Smooth muscle cell of the pulmonary artery (primary cell): ENCODE data around the gene LAMTOR5. TPM values are rescaled to one million over a fixed set of nuclear protein-coding genes. Genes with fewer than 3 reads are reported as not detected.

Source experiments
- total RNA-seq: library from RNA; depleted of rRNA; stranded (reverse); fragments of >200 nt; gene quantifications from 2 replicates; pipeline ENCODE4 v1.2.3, GENCODE V29; 2014

Gene LAMTOR5
- total RNA-seq = 55.6 and 61.3 TPM in 2 replicates

GRCh38 chr1:110407260-110408210 lies at the start of gene LAMTOR5:
Gene LAMTOR5 (minus strand): TSS chr1:110407694. CDS start chr1:110407620, 74 bp downstream.

GRCh38 chr1:110450929-110451328 lies 43.4 kb upstream of the LAMTOR5 start, which contains the start of gene PROK1:
Gene PROK1 (plus strand): TSS chr1:110451149. CDS start chr1:110451217, 68 bp downstream.

GRCh38 chr1:110390692-110391245 lies 16.7 kb downstream of the LAMTOR5 start, which contains the start of gene SLC16A4:
Gene SLC16A4 (minus strand): TSS chr1:110391026. CDS start chr1:110389323, 1,703 bp downstream.

Other genes with a start within 250 kb of the LAMTOR5 start
- 4.7 and 26.8 TPM in 2 replicates for gene KCNC4, start 197.4 kb downstream of the LAMTOR5 start, total RNA-seq
- 28.2 and 29.8 TPM in 2 replicates for gene RBM15, start 68.3 kb downstream of the LAMTOR5 start, total RNA-seq
- gene SLC16A4, start 16.7 kb downstream of the LAMTOR5 start, total RNA-seq = 45.7 and 53.7 TPM in 2 replicates
- not detected in 2 replicates for gene PROK1, start 43.5 kb upstream of the LAMTOR5 start, total RNA-seq
- 0.07 TPM in 1 of 2 replicates, not detected in the other for gene KCNA10, start 111.5 kb upstream of the LAMTOR5 start, total RNA-seq
- gene KCNA2, start 198.7 kb upstream of the LAMTOR5 start, total RNA-seq = 0.07 TPM in 1 of 2 replicates, not detected in the other